AG04450 (cell line): Measurements from ENCODE around the gene TMEM145. TPM values are rescaled to one million over a fixed set of nuclear protein-coding genes. Genes with fewer than 3 reads are reported as not detected.

Experiments
- CTCF ChIA-PET: fragments of 300-600, 350-600 bp; formaldehyde crosslinking; extraction: SDS; loops from one replicate; lab custom pipeline; 2022; ENCODE audit warnings: antibody characterized with exemption, inconsistent platforms; lab: Charles Lee
- POLR2A ChIA-PET: fragments of 350-600 bp; formaldehyde crosslinking; extraction: SDS; loops from one replicate; lab custom pipeline; 2021; ENCODE audit warnings: antibody characterized with exemption, inconsistent platforms; lab: Yijun Ruan, JAX
- DNase-seq: peaks from one replicate; pipeline ENCODE4 v3.0.0-alpha.2; 2011; ENCODE audit warnings: low read depth, low spot score
- H3K27ac ChIP-seq: one replicate; pipeline ENCODE4 v1.5.1; 2012; ENCODE audit warnings: low read depth, low read length, control low read depth
- H3K27me3 ChIP-seq: one replicate; pipeline ENCODE4 v1.6.0; 2012; ENCODE audit warnings: low read length; ENCODE audit not compliant: control insufficient read depth, insufficient read depth
- H3K4me3 ChIP-seq: 2 replicates; pipeline ENCODE4 v1.5.1; 2011; ENCODE audit warnings: mild to moderate bottlenecking, low read depth, low read length, control low read depth
- H3K9me3 ChIP-seq: 2 replicates; pipeline ENCODE4 v1.5.1; 2012; ENCODE audit warnings: low read length; ENCODE audit not compliant: control insufficient read depth, insufficient read depth
- polyA plus RNA-seq: library from polyadenylated mRNA; depleted of rRNA; stranded (reverse); fragments of >200 nt; gene quantifications from 2 replicates; pipeline ENCODE4 v1.2.3, GENCODE V29; 2011
- TF ChIP-seq, protein P1 (sequence below): IDR thresholded peaks from 2 replicates; pipeline ENCODE4 v1.5.1; 2011; ENCODE audit warnings: low read depth, low read length, control low read depth, inconsistent platforms

TMEM145 gene
- polyA plus RNA-seq, 1 experiment, result not detected

DNA sequence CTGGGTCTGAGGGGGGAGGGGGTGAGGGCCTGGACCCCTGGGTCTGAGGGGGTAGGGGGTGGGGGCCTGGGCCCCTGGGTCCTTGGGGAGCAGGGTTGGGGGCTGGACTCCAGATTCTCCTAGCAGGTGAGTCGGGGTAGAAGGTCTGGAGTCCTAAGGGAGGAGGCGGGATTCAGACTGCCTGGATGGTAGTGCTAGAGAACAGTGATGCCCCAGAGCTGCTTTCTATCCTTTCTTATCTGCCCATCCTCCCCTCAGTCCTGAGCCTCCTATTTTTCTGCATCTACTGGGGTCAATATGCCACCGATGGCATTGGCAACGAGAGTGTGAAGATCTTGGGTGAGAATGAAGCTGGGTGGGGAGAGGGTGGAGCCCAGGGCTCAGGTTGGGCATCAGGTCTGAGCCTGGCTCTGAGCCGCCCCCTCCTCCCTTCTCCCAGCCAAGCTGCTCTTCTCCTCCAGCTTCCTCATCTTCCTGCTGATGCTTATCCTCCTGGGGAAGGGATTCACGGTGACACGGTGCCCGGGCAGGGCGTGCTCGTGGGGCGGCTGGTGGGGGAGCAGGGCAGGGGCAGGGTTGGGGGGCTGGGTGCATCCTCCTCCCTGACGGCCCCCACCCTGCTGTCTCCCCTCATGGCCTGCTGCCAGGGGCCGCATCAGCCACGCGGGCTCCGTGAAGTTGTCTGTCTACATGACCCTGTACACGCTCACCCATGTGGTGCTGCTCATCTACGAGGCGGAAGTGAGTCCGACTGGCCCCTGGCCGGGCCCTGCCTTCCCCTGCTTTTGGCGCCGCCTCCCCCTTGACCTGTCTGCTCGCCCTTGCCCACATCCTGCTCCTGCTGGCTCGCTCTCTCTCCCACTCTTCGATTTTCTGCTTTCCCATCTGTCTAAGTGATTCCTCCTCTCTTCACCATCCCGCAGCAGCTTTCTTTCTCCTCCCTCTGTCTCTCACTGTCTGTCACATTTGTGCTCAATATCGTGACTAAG is 3.4 kb downstream of the TMEM145 start:
- no peaks in the 10 kb centered on the region; the same call in 1 of the 2 replicates for H3K9me3 ChIP-seq
- no peak overlapping the region for H3K27ac ChIP-seq
- ChIA-PET CTCF (no interaction called here), POLR2A (interaction anchor here (0.7 kb wide), 1 partner anchor 37 kb away, joined by 11 read pairs; no protein-coding TSS in a partner anchor)
- DNase-seq, result no peak
- H3K27me3 ChIP-seq, result peaks cover 11% of the 10 kb centered on the region
- no peak overlapping the region for H3K4me3 ChIP-seq
- TF ChIP-seq, protein P1, sequence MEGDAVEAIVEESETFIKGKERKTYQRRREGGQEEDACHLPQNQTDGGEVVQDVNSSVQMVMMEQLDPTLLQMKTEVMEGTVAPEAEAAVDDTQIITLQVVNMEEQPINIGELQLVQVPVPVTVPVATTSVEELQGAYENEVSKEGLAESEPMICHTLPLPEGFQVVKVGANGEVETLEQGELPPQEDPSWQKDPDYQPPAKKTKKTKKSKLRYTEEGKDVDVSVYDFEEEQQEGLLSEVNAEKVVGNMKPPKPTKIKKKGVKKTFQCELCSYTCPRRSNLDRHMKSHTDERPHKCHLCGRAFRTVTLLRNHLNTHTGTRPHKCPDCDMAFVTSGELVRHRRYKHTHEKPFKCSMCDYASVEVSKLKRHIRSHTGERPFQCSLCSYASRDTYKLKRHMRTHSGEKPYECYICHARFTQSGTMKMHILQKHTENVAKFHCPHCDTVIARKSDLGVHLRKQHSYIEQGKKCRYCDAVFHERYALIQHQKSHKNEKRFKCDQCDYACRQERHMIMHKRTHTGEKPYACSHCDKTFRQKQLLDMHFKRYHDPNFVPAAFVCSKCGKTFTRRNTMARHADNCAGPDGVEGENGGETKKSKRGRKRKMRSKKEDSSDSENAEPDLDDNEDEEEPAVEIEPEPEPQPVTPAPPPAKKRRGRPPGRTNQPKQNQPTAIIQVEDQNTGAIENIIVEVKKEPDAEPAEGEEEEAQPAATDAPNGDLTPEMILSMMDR, result no peak

DNA sequence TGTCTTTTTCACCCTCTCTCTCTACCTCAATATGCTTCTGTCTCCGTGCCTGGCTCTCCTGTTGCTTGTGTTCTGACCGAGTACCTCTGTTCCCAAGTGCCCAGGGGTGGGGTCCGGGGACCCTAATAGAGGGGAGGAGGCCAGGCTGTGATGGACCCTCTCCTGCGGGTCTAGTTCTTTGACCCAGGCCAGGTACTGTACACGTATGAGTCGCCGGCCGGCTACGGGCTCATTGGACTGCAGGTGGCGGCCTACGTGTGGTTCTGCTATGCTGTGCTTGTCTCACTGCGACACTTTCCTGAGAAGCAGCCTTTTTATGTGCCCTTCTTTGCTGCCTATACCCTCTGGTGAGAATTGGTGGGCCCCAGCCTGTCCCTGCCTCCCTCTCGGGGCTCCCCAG is 4.4 kb downstream of the TMEM145 start:
- ChIA-PET CTCF (no interaction called here), POLR2A (no interaction called here)
- no peak for DNase-seq
- Histone ChIP-seq H3K9me3 (no peaks in the 10 kb centered on the region; the same call in 1 of the 2 replicates), H3K27ac (no peak overlapping the region), H3K4me3 (no peak overlapping the region), H3K27me3 (peaks cover 14% of the 10 kb centered on the region)
- TF ChIP-seq, protein P1, result no peak

DNA sequence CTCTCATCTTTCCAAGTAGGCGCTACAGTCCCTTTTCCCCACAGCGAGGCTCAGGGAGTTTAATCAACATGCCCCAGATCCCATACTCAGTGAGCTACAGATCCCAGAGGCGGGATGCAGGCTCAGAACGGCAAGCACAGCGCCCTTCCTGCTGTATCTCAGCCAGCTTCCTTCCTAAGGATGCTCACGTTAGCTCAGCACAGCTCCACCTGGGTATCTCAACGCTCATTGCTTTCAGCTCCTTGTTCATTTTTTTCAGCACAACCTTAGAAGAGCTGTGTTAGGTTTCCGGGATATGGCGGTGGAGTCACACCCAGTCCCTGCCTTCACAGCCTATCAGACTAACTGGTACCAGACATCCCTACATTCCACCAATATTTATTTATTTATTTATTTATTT is 9.2 kb downstream of the TMEM145 start:
- ChIA-PET POLR2A (no interaction called here), CTCF (interaction anchor here (0.6 to 2.6 kb wide), 3 partner anchors 22 to 213 kb away, joined by 3 to 16 read pairs (median 3); no protein-coding TSS in a partner anchor)
- TF ChIP-seq, protein P1, result no peak
- H3K27me3 ChIP-seq, result peaks cover 21% of the 10 kb centered on the region
- H3K9me3 ChIP-seq, result no peaks in the 10 kb centered on the region; the same call in 1 of the 2 replicates
- no peak overlapping the region for H3K4me3 ChIP-seq
- no peak overlapping the region for H3K27ac ChIP-seq
- DNase-seq, result no peak

DNA sequence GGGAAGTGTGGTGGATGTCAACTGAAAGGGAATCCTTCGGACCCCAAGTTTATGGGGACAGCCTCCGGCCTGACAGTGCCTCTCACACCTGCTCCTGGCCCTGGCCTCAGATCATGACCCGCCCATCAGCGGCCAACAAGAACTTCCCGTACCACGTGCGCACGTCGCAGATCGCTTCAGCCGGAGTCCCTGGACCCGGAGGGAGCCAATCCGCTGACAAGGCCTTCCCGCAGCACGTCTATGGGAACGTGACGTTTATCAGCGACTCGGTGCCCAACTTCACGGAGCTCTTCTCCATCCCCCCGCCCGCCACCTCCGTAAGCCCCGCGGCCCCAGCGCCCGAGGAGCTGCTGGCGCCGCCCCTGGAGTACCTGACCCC is 10.4 kb downstream of the TMEM145 start:
- CTCF ChIA-PET, result interaction anchor here (0.7 to 2.6 kb wide), 2 partner anchors 11 to 78 kb away, joined by 3 to 16 read pairs; no protein-coding TSS in a partner anchor
- no peak overlapping the region for H3K27ac ChIP-seq
- DNase-seq, result no peak
- no peak overlapping the region for H3K4me3 ChIP-seq
- peaks cover 21% of the 10 kb centered on the region for H3K27me3 ChIP-seq
- no peaks in the 10 kb centered on the region; the same call in 1 of the 2 replicates for H3K9me3 ChIP-seq
- POLR2A ChIA-PET, result no interaction called here
- TF ChIP-seq, protein P1, result no peak
